ENCODE data around the gene NOVA2.

- no peak for TF ChIP-seq CTCF (IDR thresholded peaks at IDR 0.05; ENCODE audit: poor library complexity, severe bottlenecking)
- no peak for TF ChIP-seq SMC3 (conservative IDR thresholded peaks at IDR 0.05; ENCODE audit: poor library complexity)
- TF ChIP-seq EZH2 (IDR thresholded peaks at IDR 0.05; ENCODE audit: borderline replicate concordance, insufficient read depth, low read length, poor library complexity, severe bottlenecking): no peak
- no peak for TF ChIP-seq EP300 (conservative IDR thresholded peaks at IDR 0.05; ENCODE audit: poor library complexity, severe bottlenecking)
- TF ChIP-seq MXI1 (conservative IDR thresholded peaks at IDR 0.05; ENCODE audit: poor library complexity, severe bottlenecking): no peak
- no peak for TF ChIP-seq TAF1 (IDR thresholded peaks at IDR 0.05; ENCODE audit: low read depth)
- peak; percentile 7 for TF ChIP-seq POLR2AphosphoS5 (IDR thresholded peaks at IDR 0.05)
- no peak for TF ChIP-seq REST (IDR thresholded peaks at IDR 0.05; ENCODE audit: borderline replicate concordance)
Measured at GRCh38 chr19:45924891-45925447, 48.7 kb downstream of the NOVA2 start.

Measured in neural cell (in vitro differentiated cells).